Measurements from ENCODE around the gene RGS12.
"Not testable (repeated sequence)": the region's sequence is repeated elsewhere in the genome, so short reads cannot be mapped to it uniquely, and the experiment has no call there.

Gene RGS12

GRCh38 chr4:3297066-3297859 lies 4.4 kb downstream of the RGS12 start:
- no peak for DNase-seq

- no peak for DNase-seq
These were observed 6.5 kb downstream of the RGS12 start for GRCh38 chr4:3299122-3299975.

- DNase-seq: no peak
These were observed 7.3 kb downstream of the RGS12 start for GRCh38 chr4:3299976-3300671.

GRCh38 chr4:3300882-3301281 lies 8.1 kb downstream of the RGS12 start:
- DNase-seq: not testable (repeated sequence)

DNA sequence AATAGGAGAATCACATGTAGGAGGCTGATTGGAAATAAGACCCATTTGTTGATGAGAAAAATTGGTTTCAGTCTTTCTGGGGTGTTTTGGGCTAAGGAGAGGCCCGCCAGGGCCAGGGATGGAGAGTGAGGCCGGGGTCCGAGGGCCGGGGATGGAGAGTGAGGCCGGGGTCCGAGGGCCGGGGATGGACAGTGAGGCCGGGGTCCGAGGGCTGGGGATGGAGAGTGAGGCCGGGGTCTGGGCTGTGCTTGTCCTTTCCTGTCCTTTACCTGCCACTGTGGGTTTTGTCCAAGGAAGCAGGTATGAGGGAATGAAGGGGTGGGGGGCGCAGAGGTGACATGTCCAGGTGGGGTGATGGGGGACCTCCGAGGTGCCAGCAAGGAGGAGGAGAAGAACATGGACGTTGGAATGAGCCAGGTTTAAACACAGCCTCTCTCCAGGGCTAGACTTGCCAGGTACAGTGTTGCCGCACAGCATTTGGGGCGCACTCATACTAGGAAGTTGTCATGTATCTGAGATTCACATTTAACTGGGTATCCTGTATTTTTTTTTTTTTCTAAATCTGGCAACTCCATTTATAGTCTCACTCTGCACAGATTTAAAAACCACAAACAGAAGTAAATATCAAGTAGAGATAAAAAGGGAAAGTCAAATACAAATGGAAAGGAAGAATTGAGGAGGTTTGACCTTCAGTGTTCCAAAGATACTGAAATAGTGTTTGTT lies 8.8 kb downstream of the RGS12 start:
- DNase-seq: no peak

- peak; percentile 78 to 82 for DNase-seq
These were observed 9.5 kb downstream of the RGS12 start for GRCh38 chr4:3302173-3302785.

DNA sequence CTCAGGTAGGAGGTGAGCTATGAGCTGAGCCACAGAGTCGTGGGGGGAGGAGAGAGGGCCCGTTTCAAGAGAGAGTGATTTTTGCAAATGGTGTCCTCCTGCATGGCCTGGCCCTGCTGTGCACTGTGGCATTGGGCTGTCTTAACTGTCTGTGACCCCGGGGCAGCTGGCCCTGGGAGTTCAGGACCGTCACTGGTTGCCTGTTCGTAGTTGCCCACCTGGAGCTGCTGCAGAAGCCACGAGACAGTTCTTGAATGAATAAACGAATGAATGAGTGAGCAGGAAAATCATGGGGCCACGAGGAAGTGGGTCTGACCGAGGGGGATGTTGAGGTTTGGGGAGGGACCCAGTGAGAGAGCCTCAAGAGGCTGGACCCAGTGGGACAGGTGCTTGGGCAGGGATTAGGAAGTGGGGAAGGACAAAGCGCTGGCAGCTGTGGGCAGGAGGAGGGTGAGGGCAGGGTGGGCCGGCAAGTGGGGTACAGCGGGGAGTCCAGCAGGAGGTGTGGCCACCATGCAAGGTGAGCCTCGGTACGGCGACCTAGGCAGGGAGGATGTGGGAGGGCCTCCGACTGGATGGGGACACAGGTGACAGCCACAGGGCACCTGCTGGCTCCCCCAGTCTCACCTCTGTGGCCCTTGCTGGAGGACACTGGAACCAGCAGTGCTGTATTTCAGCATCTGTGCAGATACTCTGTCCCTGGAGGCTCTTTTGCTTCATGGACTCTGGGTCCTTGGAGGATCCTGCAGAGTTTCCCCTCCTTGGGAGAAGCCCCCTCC lies 10.2 kb downstream of the RGS12 start:
- no peak for DNase-seq

DNA sequence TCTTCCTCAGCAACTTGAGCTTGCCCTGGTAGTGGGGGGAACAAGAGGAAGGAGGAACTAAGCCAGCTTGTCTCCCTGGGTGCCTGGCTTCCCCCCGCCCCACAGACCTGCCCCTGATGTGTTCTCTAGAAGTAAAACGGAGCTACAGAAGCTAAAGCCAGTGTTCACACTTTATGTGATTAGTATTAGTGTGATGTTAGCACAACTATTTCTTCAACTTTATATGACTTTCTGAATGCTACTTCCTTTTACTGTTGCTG lies 10.7 kb downstream of the RGS12 start:
- DNase-seq: no peak

DNA sequence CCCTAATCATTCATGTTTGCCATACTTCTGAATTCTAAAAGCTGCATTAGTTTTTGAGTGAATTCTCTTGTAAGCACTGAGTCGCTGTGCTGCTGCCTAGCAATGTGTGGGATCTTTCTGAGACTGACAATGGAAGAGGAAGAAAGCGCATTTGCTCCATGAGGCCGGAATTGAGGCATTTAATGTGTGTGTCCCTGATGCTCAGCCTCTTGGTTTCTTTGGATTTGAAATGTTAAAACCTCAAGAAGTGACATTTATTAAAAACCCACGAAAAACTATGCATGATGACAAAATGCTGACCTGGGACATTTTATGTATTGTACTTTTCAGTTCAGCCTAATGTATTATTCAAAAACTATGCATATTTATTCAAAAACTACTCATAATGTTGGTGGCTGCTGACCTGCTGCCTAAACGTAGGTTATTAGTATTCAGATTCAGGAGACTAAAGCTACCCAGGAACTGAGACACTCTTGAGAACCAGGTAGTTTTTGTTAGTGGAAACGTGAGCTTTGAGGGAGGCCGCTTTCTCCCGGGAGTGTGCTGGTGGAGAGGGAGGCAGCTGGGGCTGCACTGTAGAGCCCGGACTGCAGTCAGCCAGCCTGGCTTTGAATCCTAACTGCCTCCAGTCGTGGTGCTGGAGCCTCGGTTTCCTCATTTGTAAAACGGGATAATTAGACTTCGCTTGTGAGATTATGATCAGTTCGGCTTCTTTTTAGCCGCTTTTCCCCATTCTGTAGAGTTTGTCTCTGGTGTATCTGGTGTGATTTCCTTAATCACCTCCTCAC lies 11.3 kb downstream of the RGS12 start:
- no peak for DNase-seq

- no peak for DNase-seq
These were observed 12.2 kb downstream of the RGS12 start for GRCh38 chr4:3304831-3305609.

- no peak for DNase-seq
These were observed 13.0 kb downstream of the RGS12 start for GRCh38 chr4:3305610-3306371.

DNA sequence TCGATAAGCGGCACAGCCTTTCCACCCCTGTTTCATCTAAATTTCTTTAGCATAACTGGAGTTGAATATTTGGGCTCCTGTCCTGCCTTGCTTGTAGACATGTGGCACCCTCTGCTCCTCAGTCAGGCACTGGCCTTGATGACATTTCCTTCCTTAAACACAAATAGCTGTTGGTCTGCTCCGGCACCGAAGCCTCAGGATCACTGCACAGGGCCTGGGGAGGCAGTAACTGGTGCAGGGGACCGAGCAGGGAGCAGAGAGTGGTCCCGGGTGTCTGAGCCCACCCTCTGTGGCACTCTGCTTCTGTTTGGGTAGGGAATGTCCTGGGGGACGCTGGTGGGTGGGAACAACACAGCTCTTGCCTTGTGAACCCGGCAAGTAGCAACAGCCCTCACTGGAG lies 13.6 kb downstream of the RGS12 start:
- DNase-seq: no peak

GRCh38 chr4:3307060-3307459 lies 14.2 kb downstream of the RGS12 start:
- no peak for DNase-seq

GRCh38 chr4:3307486-3307885 lies 14.7 kb downstream of the RGS12 start:
- DNase-seq: no peak

- peak in 1 of 2 experiments; percentile 10 for DNase-seq
These were observed 15.2 kb downstream of the RGS12 start for GRCh38 chr4:3307891-3308575.

GRCh38 chr4:3308691-3309090 lies 15.9 kb downstream of the RGS12 start:
- no peak for DNase-seq

DNA sequence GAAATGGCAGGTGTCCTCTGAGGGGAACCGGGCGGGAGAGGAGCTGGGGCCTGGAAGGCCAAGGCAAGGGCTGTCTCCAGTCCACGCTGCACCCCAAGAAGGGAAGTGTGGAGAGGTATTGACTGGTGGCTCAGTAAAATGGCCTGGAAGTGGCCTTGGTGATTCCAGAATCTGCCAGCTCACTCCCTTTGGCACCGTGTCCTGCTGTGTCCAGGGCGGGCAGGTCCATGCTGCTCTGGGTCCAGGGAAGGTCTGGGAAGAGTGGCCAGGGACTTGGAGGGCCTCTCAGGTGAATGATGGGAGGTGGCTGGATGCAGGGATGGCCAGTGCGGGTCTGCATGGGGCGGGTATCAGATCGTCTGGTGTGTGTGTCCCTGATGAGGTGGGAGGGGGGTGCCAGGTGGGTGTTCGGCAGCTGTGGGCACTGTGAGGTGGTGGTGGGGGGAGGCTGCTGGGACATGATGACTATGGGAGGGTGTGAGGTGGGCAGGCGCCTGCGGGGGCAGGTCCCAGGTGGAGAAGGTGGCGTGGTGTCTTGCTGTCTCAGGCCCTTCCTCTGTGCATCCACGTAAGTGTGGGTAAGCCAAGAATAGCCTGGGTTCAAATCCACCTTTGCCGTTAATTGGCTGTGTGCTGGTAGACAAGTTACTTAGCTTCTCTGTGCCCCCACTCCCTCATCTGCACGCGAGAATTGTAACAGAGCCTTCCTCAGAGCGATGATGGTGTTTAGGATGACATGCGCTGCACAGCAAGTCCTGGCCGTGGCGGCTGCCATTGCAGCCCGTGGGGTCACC lies 17.7 kb downstream of the RGS12 start:
- no peak for DNase-seq

- DNase-seq: no peak
These were observed 18.2 kb downstream of the RGS12 start for GRCh38 chr4:3311095-3311372.
